GM13976 (cell line): ENCODE measurements around the gene GJA3.

ENCODE experiments used
- DNase-seq: peaks from one replicate; pipeline ENCODE4 v3.0.0; 2012; ENCODE audit warnings: low spot score
- CTCF ChIP-seq: IDR thresholded peaks from 2 replicates; pipeline ENCODE4 v1.5.1; 2012; ENCODE audit warnings: borderline replicate concordance, mild to moderate bottlenecking; ENCODE audit not compliant: insufficient read depth; ENCODE audit errors: extremely low read depth, missing control alignments, control extremely low read depth
- in situ Hi-C: fragments of 300-500 bp; cut with MboI; formaldehyde crosslinking; loops from one replicate; pipeline ENCODE4 v1.12.0; 2022; ENCODE audit warnings: low sequenced_read_pairs, mixed read lengths, inconsistent platforms; ENCODE audit not compliant: unreplicated experiment

GJA3 gene

GRCh38 chr13:20140487-20140886, 20.4 kb downstream of the GJA3 start:
- in situ Hi-C loops, result loop anchor here (5.0 kb wide), 1 partner anchor 48 kb away; no protein-coding TSS in a partner anchor
- DNase-seq, result no peak
- no peak for TF ChIP-seq CTCF

- no peak for DNase-seq
- in situ Hi-C loops, result no loop called here
- no peak for TF ChIP-seq CTCF
These were observed 23.0 kb downstream of the GJA3 start for GRCh38 chr13:20137875-20138274.

- DNase-seq, result peak; percentile 73
- peak; percentile 49 for TF ChIP-seq CTCF
- in situ Hi-C loops, result no loop called here
These were observed 23.8 kb downstream of the GJA3 start for GRCh38 chr13:20136781-20137703.

- in situ Hi-C loops, result no loop called here
- DNase-seq, result no peak
These were observed 26.1 kb downstream of the GJA3 start for GRCh38 chr13:20134732-20135131.

GRCh38 chr13:20132052-20132634, 28.7 kb downstream of the GJA3 start:
- DNase-seq, result no peak
- TF ChIP-seq CTCF, result no peak
- in situ Hi-C loops, result no loop called here

More at GRCh38 chr13:20134732-20135131, 26.1 kb downstream of the GJA3 start:
- TF ChIP-seq CTCF, result no peak

- no peak for DNase-seq
- in situ Hi-C loops, result no loop called here
- TF ChIP-seq CTCF, result no peak
These were observed 29.6 kb downstream of the GJA3 start for GRCh38 chr13:20131057-20131832.
